Esophagus squamous epithelium (tissue), 5 donors: ENCODE measurements around the gene PEA15. TPM values are rescaled to one million over a fixed set of nuclear protein-coding genes. Genes with fewer than 3 reads are reported as not detected.

ENCODE experiments used
- DNase-seq: peaks from one replicate; lab custom pipeline; 2025; lab: John Stamatoyannopoulos, UW
- H3K27ac ChIP-seq, 4 donors: fragments of 200-600 bp; sonication (generic); one replicate each; pipeline ENCODE4 v1.5.1; 2016 to 2019; ENCODE audit warnings: mild to moderate bottlenecking in 1 of 4
- H3K27me3 ChIP-seq, 4 donors: fragments of 200-600 bp; sonication (generic); 1 replicate in 3 of 4; 2 replicates in 1 of 4; pipeline versions ENCODE4 v1.5.1 to v1.6.0; 2017 to 2021; ENCODE audit warnings: antibody characterized with exemption in 1 of 4
- H3K36me3 ChIP-seq, 3 donors: fragments of 200-600 bp; sonication (generic); one replicate each; pipeline ENCODE4 v1.5.1; 2016 to 2019
- H3K4me1 ChIP-seq, 3 donors: fragments of 200-600 bp; sonication (generic); one replicate each; pipeline ENCODE4 v1.5.1; 2017 to 2019
- H3K4me3 ChIP-seq, 4 donors: fragments of 200-600 bp; sonication (generic); 1 replicate in 3 of 4; 2 replicates in 1 of 4; pipeline ENCODE4 v1.5.1; 2016 to 2019; ENCODE audit warnings: mild to moderate bottlenecking in 2 of 4, moderate library complexity in 1 of 4
- H3K9me3 ChIP-seq, 3 donors: fragments of 200-600 bp; sonication (generic); one replicate each; pipeline ENCODE4 v1.5.1; 2016 to 2019
- CTCF ChIP-seq, 6 experiments: fragments of 450-650 bp in 4 of 6; fragments of 200-600 bp in 2 of 6; sonication (generic) in 2 of 6; IDR thresholded peaks; one replicate each; pipeline ENCODE4 v1.5.1; 2016 to 2019; ENCODE audit warnings: antibody characterized with exemption in 6 of 6, mild to moderate bottlenecking in 4 of 6, moderate library complexity in 4 of 6
- POLR2A ChIP-seq, 4 donors: fragments of 450-650 bp; IDR thresholded peaks; one replicate each; pipeline ENCODE4 v1.6.1; 2017; ENCODE audit warnings: antibody characterized with exemption in 4 of 4, mild to moderate bottlenecking in 4 of 4, moderate library complexity in 3 of 4
- WGBS, 2 donors: methylation state at CpG; one replicate each; pipeline ENCODE4 v1.1.5; 2018; 5-methylcytosine and 5-hydroxymethylcytosine counted together
- intact Hi-C: fragments of 100-400 bp; cut with DNase I; formaldehyde crosslinking; loops from one replicate; pipeline ENCODE4 v1.15.0; 2022
- total RNA-seq, 4 donors: library from RNA; depleted of rRNA; stranded (reverse); fragments of >200 nt; gene quantifications; one replicate each; pipeline ENCODE4 v1.1.0, GENCODE V29; 2016
- donor health status: DM: yes; HTN: yes; CAD: no.

Gene PEA15
- total RNA-seq, 4 donors from 2014 or later = 39.1 to 86.0 (median 69.8) TPM

GRCh38 chr1:160187407-160187806 lies 17.8 kb upstream of the PEA15 start:
- Histone ChIP-seq H3K27me3 (no peaks in the 10 kb centered on the region), H3K4me3 (no peak overlapping the region), H3K4me1 (peaks cover 0 to 10% (median 0%) of the 10 kb centered on the region in 3 donors), H3K36me3 (no peaks in the 10 kb centered on the region), H3K27ac (no peak overlapping the region), H3K9me3 (no peaks in the 10 kb centered on the region)
- no peak for TF ChIP-seq POLR2A (IDR thresholded peaks at IDR 0.05)
- TF ChIP-seq CTCF (IDR thresholded peaks at IDR 0.05) = no peak
- no peak for DNase-seq
- WGBS, 2 donors = 59 to 75% methylated on average over 7 of the region's 7 CpGs
- intact Hi-C loops = no loop called here

- Histone ChIP-seq H3K4me3 (no peak overlapping the region), H3K36me3 (no peaks in the 10 kb centered on the region), H3K9me3 (no peaks in the 10 kb centered on the region), H3K27ac (no peak overlapping the region), H3K27me3 (no peaks in the 10 kb centered on the region), H3K4me1 (peaks cover 0 to 18% (median 4%) of the 10 kb centered on the region in 3 donors)
- intact Hi-C loops = no loop called here
- WGBS, 2 donors = 70 to 74% methylated on average over 7 of the region's 7 CpGs
- no peak for DNase-seq
- TF ChIP-seq CTCF (IDR thresholded peaks at IDR 0.05) = no peak
- TF ChIP-seq POLR2A (IDR thresholded peaks at IDR 0.05) = no peak
These were observed 16.8 kb upstream of the PEA15 start for GRCh38 chr1:160188341-160188740.

GRCh38 chr1:160189649-160190625 lies 15.2 kb upstream of the PEA15 start, which contains the start of gene CASQ1:
TSS of gene CASQ1 (plus strand) at chr1:160190575. CDS start at chr1:160190752, 177 bp downstream.
- DNase-seq = no peak
- no peaks in the 10 kb centered on the region for H3K9me3 ChIP-seq
- intact Hi-C loops = no loop called here
- no peak within 1 kb of the TSS for H3K4me3 ChIP-seq
- no peaks in the 10 kb centered on the region for H3K36me3 ChIP-seq
- H3K27ac ChIP-seq = no peak within 1 kb of the TSS
- TF ChIP-seq POLR2A (IDR thresholded peaks at IDR 0.05) (no peak), CTCF (IDR thresholded peaks at IDR 0.05) (no peak)
- H3K4me1 ChIP-seq = peaks cover 0 to 22% (median 7%) of the 10 kb centered on the region in 3 donors
- no peaks in the 10 kb centered on the region for H3K27me3 ChIP-seq
- 39 to 57% methylated on average over 6 to 13 of the region's 15 CpGs for WGBS, 2 donors

- Histone ChIP-seq H3K27ac (no peak overlapping the region), H3K4me3 (no peak overlapping the region), H3K27me3 (no peaks in the 10 kb centered on the region), H3K36me3 (no peaks in the 10 kb centered on the region), H3K9me3 (no peaks in the 10 kb centered on the region), H3K4me1 (peaks cover 0 to 22% (median 7%) of the 10 kb centered on the region in 3 donors)
- intact Hi-C loops = no loop called here
- no peak for DNase-seq
- WGBS, 2 donors = 85% methylated on average over 2 of the region's 3 CpGs; no CpG with 5 or more reads in 1 of the 2 donors
- TF ChIP-seq POLR2A (IDR thresholded peaks at IDR 0.05) = no peak
These were observed 13.4 kb upstream of the PEA15 start for GRCh38 chr1:160191756-160192155.

GRCh38 chr1:160192234-160192633 lies 12.9 kb upstream of the PEA15 start:
- TF ChIP-seq POLR2A (IDR thresholded peaks at IDR 0.05) = no peak
- no peak for TF ChIP-seq CTCF (IDR thresholded peaks at IDR 0.05)
- Histone ChIP-seq H3K27me3 (no peaks in the 10 kb centered on the region), H3K4me3 (no peak overlapping the region), H3K27ac (no peak overlapping the region), H3K9me3 (no peaks in the 10 kb centered on the region), H3K36me3 (no peaks in the 10 kb centered on the region), H3K4me1 (peaks cover 0 to 22% (median 7%) of the 10 kb centered on the region in 3 donors)
- intact Hi-C loops = no loop called here
- no peak for DNase-seq
